HG03066 (cell line): ENCODE data around the gene ASPG.

Experiments
- ATAC-seq: cut with Tn5 transposase; IDR thresholded peaks from one replicate; pipeline ENCODE4 v1.9.1; 2021; ENCODE audit warnings: low read depth; ENCODE audit not compliant: unreplicated experiment

The ASPG gene

GRCh38 chr14:104157016-104157928 is 71.8 kb downstream of the ASPG start:
- no peak for ATAC-seq

GRCh38 chr14:104158827-104159798 is 73.6 kb downstream of the ASPG start:
- no peak for ATAC-seq

- no peak for ATAC-seq
Measured at GRCh38 chr14:104159990-104160389, 74.5 kb downstream of the ASPG start.

DNA sequence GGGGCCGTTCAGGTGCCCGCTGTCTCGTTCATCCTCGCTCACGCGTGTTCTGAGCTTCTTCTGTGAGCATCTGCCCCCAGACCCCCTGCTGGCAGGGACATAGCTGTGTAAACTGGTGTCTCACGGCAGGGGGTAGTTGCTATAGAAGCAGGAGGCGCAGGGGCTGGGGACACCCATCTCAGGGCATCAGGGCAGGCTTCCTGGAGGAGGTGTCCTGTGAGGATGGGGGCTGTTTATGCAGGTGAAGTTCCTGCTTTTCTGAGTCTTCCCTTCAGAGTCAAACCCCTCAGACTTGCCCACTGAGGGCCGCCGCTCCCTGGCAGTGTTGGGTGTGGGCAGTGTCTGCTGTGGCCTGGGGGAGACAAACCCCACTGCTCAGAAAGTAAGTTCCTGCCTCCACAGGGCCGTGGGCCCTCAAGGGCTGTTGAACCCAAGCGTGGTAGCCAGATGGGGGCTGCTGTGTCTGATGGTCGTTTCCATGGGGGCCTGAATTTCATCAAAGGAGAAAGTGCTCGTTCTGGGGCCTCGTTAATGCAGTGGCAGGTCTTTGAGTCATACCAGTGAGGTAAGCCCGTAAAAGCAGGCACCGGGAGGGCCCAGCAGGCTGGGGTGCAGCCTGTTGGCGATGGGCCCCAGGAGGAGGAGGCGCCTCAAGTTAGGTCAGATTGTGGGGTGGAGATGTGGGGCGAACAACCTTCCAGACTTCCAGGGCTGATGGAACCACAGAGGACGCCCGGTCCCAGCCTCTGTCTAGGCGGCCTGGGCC is 76.3 kb downstream of the ASPG start:
- ATAC-seq = no peak

- ATAC-seq = no peak
Measured at GRCh38 chr14:104162495-104162894, 77.0 kb downstream of the ASPG start.

DNA sequence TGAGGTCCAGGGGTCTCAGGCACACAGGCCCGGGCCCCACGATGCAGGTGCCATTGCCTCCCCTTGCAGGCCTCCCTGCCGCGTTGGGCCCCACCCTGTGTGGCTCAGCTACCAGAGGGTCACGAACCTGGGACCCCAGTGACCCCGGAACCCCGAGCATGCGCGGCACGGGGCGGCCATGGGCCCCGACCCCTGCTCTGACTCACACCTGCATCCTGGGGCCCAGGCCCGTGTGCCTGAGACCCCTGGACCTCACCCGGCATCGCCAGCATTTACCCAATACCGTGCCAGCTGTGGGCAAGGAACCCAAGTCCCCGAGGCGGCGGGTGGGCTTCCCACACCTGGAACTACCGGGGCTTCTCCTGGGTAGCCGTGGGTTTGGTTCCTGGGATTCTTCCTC is 78.0 kb downstream of the ASPG start:
- no peak for ATAC-seq

- no peak for ATAC-seq
Measured at GRCh38 chr14:104164041-104164440, 78.5 kb downstream of the ASPG start.

DNA sequence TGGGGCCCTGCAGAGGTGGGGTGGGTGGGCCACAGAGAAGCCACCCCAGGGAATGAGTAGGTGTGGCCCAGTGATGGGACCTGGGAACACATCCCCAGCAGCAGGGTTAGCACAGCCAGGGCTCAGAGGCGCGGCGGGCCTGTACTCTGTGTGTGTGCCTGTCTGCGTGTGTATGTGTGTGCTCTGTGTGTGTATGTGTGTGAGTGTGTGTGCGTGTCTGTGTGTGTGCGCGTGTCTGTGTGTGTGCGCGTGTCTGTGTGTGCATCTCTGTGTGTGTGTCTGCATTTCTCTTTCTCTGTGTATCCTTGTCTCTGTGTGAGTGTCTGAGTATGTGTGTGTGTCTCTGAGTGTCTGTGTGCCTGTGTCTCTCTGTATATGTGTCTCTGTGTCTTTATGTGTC is 79.0 kb downstream of the ASPG start:
- ATAC-seq = no peak
